Measurements from ENCODE around the gene ADD1.

Gene ADD1

GRCh38 chr4:2822461-2823300 is 21.0 kb upstream of the ADD1 start:
- DNase-seq (ENCODE audit: extremely low read depth in 1 of 2, low read depth in 1 of 2), result no peak

GRCh38 chr4:2823301-2823670 is 20.4 kb upstream of the ADD1 start:
- DNase-seq (ENCODE audit: extremely low read depth in 1 of 2, low read depth in 1 of 2), result no peak

- no peak for DNase-seq (ENCODE audit: extremely low read depth in 1 of 2, low read depth in 1 of 2)
These were observed 19.8 kb upstream of the ADD1 start for GRCh38 chr4:2823671-2824328.

- DNase-seq (ENCODE audit: extremely low read depth in 1 of 2, low read depth in 1 of 2), result no peak
These were observed 19.3 kb upstream of the ADD1 start for GRCh38 chr4:2824329-2824835.

- DNase-seq (ENCODE audit: extremely low read depth in 1 of 2, low read depth in 1 of 2), result no peak
These were observed 18.7 kb upstream of the ADD1 start for GRCh38 chr4:2824836-2825381.

GRCh38 chr4:2825740-2826139 is 17.9 kb upstream of the ADD1 start:
- no peak for DNase-seq (ENCODE audit: extremely low read depth in 1 of 2, low read depth in 1 of 2)

- DNase-seq (ENCODE audit: extremely low read depth in 1 of 2, low read depth in 1 of 2), result no peak
These were observed 16.4 kb upstream of the ADD1 start for GRCh38 chr4:2827071-2827873.

- DNase-seq (ENCODE audit: extremely low read depth in 1 of 2, low read depth in 1 of 2), result no peak
These were observed 15.5 kb upstream of the ADD1 start for GRCh38 chr4:2827874-2828751.

DNA sequence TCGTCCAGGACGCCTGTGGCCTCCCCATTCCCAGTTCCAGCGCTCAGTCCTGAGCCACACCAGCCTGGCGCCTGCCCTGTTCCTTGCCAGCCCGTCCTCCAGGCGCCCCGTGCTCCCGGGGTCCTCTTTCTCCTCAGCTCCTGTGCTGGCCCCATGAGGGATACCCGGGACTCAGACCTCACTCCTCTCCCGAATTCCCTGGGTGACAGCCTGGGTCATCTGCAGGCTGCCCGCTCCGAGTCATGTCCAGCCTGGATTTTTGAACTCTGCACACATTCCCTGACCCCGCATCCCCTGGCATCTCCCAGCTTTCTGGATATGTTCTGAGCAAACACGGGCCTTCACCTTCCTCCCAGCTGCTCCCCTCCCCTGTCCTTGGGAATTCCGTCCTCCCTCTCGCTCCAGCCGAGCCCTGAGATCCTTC is 14.9 kb upstream of the ADD1 start:
- no peak for DNase-seq (ENCODE audit: extremely low read depth in 1 of 2, low read depth in 1 of 2)

DNA sequence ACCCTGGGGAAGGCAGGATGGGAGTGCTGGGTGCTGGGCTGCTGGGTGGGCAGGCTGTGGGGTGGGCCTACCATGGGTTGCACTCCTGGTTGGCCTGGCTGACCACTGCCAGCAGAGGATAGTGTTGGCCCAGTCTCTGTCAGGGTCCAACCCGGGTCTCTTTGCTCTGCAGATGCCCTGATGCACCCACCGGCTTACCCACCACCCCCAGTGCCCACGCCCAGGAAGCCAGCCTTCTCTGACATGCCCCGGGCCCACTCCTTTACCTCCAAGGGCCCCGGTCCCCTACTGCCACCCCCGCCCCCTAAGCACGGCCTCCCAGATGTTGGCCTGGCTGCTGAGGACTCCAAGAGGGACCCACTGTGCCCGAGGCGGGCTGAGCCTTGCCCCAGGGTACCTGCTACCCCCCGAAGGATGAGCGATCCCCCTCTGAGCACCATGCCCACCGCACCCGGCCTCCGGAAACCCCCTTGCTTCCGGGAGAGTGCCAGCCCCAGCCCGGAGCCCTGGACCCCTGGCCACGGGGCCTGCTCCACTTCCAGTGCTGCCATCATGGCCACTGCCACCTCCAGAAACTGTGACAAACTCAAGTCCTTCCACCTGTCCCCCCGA is 14.2 kb upstream of the ADD1 start:
- DNase-seq (ENCODE audit: extremely low read depth in 1 of 2, low read depth in 1 of 2), result no peak

DNA sequence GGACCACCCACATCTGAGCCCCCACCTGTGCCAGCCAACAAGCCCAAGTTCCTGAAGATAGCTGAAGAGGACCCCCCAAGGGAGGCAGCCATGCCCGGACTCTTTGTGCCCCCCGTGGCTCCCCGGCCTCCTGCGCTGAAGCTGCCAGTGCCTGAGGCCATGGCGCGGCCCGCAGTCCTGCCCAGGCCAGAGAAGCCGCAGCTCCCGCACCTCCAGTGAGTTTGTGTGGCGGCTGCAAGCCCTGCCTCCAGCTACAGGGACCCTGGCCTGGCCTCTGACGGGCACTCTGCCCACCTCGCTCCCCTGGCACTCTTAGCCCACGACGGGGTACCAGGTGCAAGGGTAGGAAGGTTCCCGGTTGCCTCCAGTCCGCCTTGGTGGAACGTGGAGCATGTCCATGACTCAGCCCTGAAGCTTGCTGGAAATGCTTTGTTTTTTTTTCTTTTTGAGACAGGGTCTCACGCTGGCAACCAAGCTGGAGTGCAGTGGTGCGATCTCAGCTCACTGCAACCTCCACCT is 13.7 kb upstream of the ADD1 start:
- DNase-seq (ENCODE audit: extremely low read depth in 1 of 2, low read depth in 1 of 2), result no peak

DNA sequence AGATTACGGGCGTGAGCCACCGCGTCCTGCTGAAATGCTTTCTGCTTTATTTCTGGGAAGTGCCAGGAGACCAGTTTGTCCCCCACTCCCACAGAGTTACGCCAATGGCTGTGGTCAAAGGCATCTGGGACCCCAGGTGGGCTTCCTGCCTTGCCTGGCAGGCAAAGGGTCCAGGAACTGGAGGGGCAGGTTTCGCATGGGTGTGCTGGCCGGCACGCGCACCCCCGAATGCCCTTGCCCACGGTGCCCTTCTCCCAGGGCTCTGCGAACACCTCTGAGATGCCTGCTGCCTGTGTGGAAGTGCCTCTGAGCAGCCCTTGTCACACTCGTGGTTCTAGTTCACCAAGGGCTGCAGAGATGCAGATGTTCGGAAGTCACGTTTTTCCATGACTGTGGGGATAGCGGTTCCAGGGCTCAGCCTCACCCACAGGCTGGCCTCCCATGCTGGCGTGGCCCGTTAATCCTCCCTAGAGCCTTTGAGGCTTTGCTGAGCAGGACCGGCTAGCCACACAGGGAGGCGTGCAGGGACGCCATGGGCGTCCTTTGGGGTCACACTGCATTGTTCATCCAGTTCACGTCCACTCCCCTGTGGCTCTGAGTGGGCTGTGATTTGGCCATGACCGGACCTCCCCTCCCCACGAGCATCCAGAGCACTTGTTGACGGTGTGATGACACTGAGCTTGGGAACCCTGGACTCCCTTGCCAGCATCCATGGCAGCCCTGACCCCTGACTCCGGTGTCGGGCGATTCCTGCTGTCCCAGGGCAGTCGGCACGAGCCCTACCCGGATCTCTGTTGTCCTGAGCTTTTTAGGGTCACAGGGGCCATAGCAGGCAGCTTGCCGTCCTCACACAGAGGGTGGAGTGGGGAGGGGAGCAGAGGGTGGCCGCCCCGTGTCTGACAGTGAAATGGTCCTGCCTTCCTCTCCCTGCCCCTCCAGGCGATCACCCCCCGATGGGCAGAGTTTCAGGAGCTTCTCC is 12.7 kb upstream of the ADD1 start:
- DNase-seq (ENCODE audit: extremely low read depth in 1 of 2, low read depth in 1 of 2), result no peak

DNA sequence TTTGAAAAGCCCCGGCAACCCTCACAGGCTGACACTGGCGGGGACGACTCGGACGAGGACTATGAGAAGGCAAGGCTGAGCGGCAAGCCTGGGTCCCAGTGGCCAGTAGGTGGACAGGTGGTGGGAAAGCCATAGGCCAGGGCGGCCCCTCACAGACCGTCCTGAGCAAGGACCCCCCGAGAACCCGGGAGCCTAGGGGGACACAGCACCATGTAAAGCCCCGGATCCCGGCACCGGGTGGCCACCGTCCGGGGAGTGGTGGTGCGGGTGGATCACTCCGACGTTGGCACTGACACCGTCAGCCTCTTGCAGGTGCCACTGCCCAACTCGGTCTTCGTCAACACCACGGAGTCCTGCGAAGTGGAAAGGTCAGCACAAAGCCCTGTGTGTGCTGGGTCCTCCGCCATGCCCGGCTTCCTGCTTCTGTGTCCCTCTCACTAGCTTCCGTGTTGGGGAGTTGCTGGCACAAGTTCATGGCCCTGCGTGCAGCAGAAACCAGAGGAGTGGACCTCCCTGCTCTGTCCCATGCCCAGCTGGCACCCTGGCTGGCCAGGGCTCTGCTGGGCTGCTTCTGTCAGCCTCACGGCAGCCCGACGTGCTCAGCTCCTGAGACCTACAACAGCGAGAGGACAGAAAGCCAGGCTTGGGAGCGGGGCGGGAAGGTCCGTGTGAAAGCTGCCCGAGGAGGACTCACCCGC is 11.9 kb upstream of the ADD1 start:
- no peak for DNase-seq (ENCODE audit: extremely low read depth in 1 of 2, low read depth in 1 of 2)

DNA sequence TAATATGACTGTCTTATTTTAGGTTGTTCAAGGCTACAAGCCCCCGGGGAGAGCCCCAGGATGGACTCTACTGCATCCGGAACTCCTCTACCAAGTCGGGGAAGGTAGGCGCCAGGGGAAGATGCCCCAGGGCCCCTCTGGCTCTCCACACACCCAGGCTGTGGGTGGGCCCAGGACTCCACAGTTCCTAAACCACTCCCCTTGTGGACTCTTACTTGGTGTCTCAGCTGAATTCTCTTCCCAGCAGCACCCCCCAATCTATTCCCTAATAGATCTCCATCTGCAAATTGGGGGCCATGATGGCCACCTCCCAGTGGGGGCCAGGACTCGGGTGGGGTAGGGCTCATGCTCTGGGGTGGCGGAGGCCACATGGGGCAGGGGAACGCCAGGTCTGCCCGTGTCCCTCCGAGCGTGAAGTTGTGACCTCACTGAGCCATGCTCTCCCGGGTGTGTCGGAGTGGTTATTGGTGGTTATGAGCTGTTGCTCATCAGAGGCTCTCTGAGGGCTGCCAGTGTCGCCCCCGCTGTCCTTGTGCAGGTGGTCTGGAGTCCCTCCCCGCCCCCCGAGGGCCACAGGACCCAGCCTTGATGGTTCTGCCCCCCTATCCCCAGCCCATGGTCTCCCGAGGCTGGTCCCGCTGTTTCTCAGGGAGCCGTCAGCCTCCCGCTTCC is 11.2 kb upstream of the ADD1 start:
- no peak for DNase-seq (ENCODE audit: extremely low read depth in 1 of 2, low read depth in 1 of 2)

- DNase-seq (ENCODE audit: extremely low read depth in 1 of 2, low read depth in 1 of 2), result no peak
These were observed 10.5 kb upstream of the ADD1 start for GRCh38 chr4:2832981-2833670.

DNA sequence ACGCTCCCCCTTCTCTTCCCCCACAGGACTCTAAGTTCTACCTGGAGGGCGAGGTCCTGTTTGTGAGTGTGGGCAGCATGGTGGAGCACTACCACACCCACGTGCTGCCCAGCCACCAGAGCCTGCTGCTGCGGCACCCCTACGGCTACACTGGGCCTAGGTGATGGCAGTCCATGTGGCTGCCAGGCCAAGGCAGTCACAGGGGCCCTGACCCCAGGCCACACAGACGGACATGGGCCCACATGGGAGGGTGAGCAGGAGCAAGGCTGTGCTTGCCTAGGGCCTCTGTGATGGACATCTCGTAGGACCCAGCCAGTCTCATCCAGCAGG is 10.0 kb upstream of the ADD1 start:
- DNase-seq (ENCODE audit: extremely low read depth in 1 of 2, low read depth in 1 of 2), result no peak

Measured in stimulated activated CD8-positive, alpha-beta memory T cell treated with anti-CD3 and anti-CD28 coated beads, Interleukin-7, amount 100 ng/mL, for 48 hours (primary cell).